Parathyroid adenoma (tissue), 2 donors: ENCODE data around the gene PRPF40B.

ENCODE experiments used
- H2AFZ ChIP-seq: fragments of 300-600 bp; sonication (generic); one replicate; pipeline ENCODE4 v1.7.0; 2017; ENCODE audit warnings: antibody characterized with exemption, mild to moderate bottlenecking
- H3K27ac ChIP-seq: fragments of 300-600 bp; sonication (generic); one replicate; pipeline ENCODE4 v1.7.0; 2017
- H3K27me3 ChIP-seq: fragments of 300-600 bp; sonication (generic); one replicate; pipeline ENCODE4 v1.7.0; 2017; ENCODE audit warnings: low read length; ENCODE audit not compliant: control insufficient read depth, insufficient read depth
- H3K36me3 ChIP-seq: fragments of 300-600 bp; sonication (generic); one replicate; pipeline ENCODE4 v1.7.0; 2017; ENCODE audit warnings: low read length; ENCODE audit not compliant: control insufficient read depth, insufficient read depth
- H3K4me1 ChIP-seq: fragments of 300-600 bp; sonication (generic); one replicate; pipeline ENCODE4 v1.7.0; 2017; ENCODE audit warnings: control low read depth
- H3K4me2 ChIP-seq: fragments of 300-600 bp; sonication (generic); one replicate; pipeline ENCODE4 v1.7.0; 2017; ENCODE audit warnings: low read length
- H3K4me3 ChIP-seq: fragments of 300-600 bp; sonication (generic); one replicate; pipeline ENCODE4 v1.7.0; 2017; ENCODE audit warnings: low read depth, low read length
- H3K79me2 ChIP-seq: fragments of 300-600 bp; sonication (generic); one replicate; pipeline ENCODE4 v1.7.0; 2017; ENCODE audit warnings: control low read depth
- H3K9ac ChIP-seq: fragments of 300-600 bp; sonication (generic); one replicate; pipeline ENCODE4 v1.7.0; 2017; ENCODE audit warnings: mild to moderate bottlenecking
- H3K9me3 ChIP-seq: fragments of 300-600 bp; sonication (generic); one replicate; pipeline ENCODE4 v1.7.0; 2017; ENCODE audit warnings: low read length; ENCODE audit not compliant: control insufficient read depth
- CTCF ChIP-seq: fragments of 300-600 bp; sonication (generic); IDR thresholded peaks from one replicate; pipeline ENCODE4 v1.7.0; 2017; ENCODE audit warnings: antibody characterized with exemption, mild to moderate bottlenecking
- donor health status: primary hyperparathyroidism.

The PRPF40B gene

GRCh38 chr12:49622501-49623141, 740 bp upstream of the PRPF40B start:
- Histone ChIP-seq H3K9ac (peak overlapping the region; percentile 0), H3K36me3 (no peaks in the 10 kb centered on the region), H3K27me3 (no peaks in the 10 kb centered on the region), H3K4me3 (peak overlapping the region; percentile 76), H3K4me1 (peaks cover 5% of the 10 kb centered on the region), H3K27ac (peak overlapping the region; percentile 71), H3K4me2 (peak overlapping the region; percentile 73), H3K79me2 (peaks cover 3% of the 10 kb centered on the region), H2AFZ (peak overlapping the region; percentile 97), H3K9me3 (no peaks in the 10 kb centered on the region)
- peak; percentile 16 for TF ChIP-seq CTCF

DNA sequence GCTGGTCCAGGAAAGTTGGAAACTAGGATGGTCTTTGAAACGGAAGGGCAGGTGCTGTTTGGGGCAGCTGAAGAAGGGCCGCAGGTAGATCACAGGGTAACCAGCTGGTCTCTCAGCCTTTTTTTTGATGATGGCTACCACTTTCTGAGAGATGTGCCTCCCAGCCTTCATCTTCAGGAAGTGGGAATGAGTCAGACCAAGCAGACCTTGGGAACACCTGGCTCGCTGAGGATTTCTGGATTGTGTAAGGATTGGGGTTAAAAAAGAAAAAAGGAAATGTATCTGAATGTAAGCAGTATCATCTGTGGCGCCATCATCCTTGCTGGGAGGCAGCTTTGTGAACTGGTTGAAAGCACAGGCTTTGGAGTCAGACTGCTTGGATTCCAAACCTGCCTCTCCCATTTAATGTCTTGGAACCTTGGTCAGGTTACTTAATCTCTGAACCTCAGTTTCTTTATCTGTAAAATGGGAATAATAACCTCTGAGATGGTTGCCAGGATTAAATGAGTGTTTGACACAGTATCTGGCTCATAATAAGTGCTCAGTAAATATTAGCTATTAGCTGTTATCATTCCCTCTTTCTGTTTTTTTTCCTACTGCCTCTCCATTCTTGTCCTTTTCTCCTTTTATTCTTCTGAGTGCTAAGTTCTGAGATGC, 1.7 kb downstream of the PRPF40B start:
- no peak for TF ChIP-seq CTCF
- H3K9ac ChIP-seq: no peak overlapping the region
- peaks cover 5% of the 10 kb centered on the region for H3K4me1 ChIP-seq
- H3K36me3 ChIP-seq: no peaks in the 10 kb centered on the region
- no peak overlapping the region for H2AFZ ChIP-seq
- no peaks in the 10 kb centered on the region for H3K27me3 ChIP-seq
- no peak overlapping the region for H3K4me2 ChIP-seq
- H3K79me2 ChIP-seq: peaks cover 3% of the 10 kb centered on the region
- H3K9me3 ChIP-seq: no peaks in the 10 kb centered on the region
- H3K27ac ChIP-seq: no peak overlapping the region
- H3K4me3 ChIP-seq: no peak overlapping the region

DNA sequence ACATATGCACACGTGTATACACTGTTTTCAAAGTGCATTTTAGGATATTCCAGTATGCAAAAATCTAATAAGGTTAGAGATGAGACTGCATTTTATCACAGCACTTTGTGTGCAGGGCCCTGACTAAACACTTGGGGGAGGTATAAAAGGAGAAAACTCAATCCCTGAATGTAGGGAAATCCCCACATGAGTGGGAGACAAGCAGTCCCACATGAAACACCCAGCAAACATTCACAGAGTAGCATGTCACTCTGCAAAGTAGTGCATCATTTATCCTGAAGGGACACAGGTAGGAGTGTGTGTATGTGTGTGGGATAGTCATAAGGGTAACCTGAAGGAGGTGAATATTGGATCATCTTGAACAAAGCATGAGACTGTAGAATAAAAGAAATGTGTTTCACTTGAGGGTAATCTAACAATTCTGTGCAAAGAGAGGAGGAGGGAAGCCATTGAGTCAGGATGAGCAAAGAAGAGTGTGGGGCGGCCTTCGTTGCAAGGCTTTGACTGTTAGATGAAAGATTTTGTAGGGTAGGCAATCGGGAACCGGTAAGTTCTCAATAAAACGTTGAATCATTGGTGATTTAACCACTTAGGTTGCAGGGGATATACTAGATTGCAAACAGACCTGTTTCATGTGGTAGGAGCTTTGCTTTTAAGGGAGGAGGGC, 2.9 kb downstream of the PRPF40B start:
- no peak overlapping the region for H3K9ac ChIP-seq
- H2AFZ ChIP-seq: no peak overlapping the region
- H3K27me3 ChIP-seq: no peaks in the 10 kb centered on the region
- no peaks in the 10 kb centered on the region for H3K9me3 ChIP-seq
- H3K79me2 ChIP-seq: no peaks in the 10 kb centered on the region
- no peak overlapping the region for H3K4me2 ChIP-seq
- no peak overlapping the region for H3K27ac ChIP-seq
- no peak overlapping the region for H3K4me3 ChIP-seq
- no peak for TF ChIP-seq CTCF
- H3K4me1 ChIP-seq: peaks cover 5% of the 10 kb centered on the region
- H3K36me3 ChIP-seq: no peaks in the 10 kb centered on the region

GRCh38 chr12:49626836-49627235, 3.5 kb downstream of the PRPF40B start:
- no peak overlapping the region for H2AFZ ChIP-seq
- no peak overlapping the region for H3K4me3 ChIP-seq
- no peaks in the 10 kb centered on the region for H3K79me2 ChIP-seq
- no peak overlapping the region for H3K27ac ChIP-seq
- H3K27me3 ChIP-seq: no peaks in the 10 kb centered on the region
- H3K4me1 ChIP-seq: peaks cover 5% of the 10 kb centered on the region
- H3K9ac ChIP-seq: no peak overlapping the region
- no peaks in the 10 kb centered on the region for H3K9me3 ChIP-seq
- TF ChIP-seq CTCF: no peak
- H3K4me2 ChIP-seq: no peak overlapping the region
- no peaks in the 10 kb centered on the region for H3K36me3 ChIP-seq
